Activated T-cell treated with anti-CD3 and anti-CD28 coated beads, Interleukin-2, amount 50 U/mL, for 48 hours (primary cell): ENCODE results near the gene PCDHGB2.
"Not testable (repeated sequence)": the region's sequence is repeated elsewhere in the genome, so short reads cannot be mapped to it uniquely, and the experiment has no call there.

Experiments used
- DNase-seq, 2 experiments: peaks; one replicate each; pipeline ENCODE4 v3.0.0-alpha.2; 2020

Gene PCDHGB2

DNA sequence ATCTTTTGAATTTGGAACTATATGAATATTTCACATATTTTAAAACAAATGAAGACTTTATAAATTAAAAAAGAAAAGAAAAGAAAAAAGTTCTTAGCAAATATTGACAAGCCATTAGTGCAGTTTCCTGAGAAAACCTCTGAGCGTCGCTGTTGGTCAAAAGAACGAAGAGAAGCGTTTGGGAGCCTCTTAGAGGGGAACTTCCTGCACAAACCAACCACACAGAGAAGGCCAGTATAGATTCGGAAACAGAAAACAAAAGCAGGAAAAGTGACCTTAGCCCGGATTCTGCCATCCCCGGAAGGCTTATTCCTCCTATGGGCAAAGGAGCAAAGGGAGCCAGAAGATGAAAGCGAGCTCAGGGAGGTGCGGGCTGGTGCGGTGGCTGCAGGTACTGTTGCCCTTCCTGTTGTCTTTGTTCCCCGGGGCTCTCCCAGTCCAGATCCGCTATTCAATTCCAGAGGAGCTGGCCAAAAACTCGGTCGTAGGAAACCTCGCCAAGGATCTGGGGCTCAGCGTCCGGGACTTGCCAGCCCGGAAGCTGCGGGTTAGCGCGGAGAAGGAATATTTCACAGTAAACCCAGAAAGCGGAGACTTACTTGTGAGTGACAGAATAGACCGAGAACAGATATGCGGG lies at the start of gene PCDHGB2:
PCDHGB2 (plus strand) TSS at position 205 of the 637 bp plus-strand sequence; CDS start at position 347, 142 bp downstream.
- DNase-seq = no peak

DNA sequence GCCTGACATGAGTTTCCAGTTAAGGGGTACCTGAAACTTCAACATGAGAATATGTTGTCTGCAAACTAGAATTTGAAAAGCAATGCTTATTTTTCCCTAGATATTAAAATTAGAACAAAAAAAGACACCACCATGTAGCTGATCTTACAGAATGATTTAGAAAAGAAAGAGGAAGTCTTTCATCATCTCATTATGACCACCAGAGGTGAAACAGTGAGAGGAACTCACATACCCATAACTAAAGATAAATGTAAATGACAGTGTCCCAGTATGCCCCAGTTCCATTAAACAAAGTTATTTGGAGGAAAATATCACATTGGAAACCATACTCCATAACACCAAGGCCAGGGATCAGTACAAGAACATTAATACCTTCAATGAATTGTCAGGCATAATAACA lies 46.1 kb upstream of the PCDHGB2 start:
- no peak for DNase-seq

DNA sequence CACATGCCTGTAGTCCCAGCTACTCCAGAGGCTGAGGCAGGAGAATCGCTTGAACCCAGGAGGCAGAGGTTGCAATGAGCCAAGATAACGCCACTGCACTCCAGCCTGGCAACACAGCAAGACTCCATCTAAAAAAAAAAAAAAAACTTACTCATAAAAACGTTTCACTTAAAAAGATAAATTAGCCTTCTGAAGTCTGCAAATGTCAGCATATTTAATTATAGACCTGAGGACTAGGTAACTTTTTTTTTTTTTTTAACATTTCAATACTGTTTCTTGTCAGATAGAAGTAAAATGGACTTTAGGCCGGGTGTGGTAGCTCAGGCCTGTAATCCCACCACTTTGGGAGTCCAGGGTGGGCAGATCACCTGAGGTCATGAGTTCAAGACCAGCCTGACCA lies 42.8 kb upstream of the PCDHGB2 start:
- DNase-seq = not testable (repeated sequence)

DNA sequence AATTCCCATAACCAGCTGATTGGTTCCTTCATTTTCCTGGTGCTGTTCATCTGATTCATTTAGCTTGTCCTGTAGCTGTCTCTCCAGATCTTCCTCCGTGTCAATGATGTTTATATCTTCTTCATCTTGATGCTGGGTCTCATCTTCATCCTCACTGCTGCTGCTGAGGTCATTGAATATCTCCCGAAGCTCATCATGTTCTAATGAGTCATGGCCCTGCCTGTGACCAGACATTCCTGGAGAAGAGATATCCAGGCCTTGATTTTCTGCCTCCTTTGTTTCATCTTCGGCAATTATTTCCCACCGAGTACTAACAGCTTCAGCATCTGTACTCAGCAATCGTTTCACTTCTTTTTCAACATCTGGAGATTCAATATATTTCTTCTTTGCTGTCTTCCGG lies 40.6 kb upstream of the PCDHGB2 start:
- DNase-seq = no peak

DNA sequence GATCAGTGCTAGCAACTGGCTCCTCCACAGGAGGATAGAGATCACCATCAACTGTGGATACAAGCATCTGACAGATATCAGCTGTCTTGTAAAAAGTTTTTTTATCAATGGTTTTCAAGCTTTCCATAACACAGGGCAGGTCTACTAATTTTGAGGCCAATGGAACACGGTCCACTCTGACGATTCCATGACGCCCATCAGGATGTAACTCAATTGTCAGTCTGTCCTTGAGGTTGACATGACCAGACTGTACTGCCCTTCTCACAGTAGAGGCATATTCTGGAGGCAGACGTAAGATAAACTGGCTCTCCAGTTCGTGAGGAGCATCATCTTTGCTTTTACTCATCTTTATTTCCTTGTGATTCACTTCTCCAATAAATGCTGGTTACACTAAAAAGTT lies 40.1 kb upstream of the PCDHGB2 start:
- DNase-seq = no peak

DNA sequence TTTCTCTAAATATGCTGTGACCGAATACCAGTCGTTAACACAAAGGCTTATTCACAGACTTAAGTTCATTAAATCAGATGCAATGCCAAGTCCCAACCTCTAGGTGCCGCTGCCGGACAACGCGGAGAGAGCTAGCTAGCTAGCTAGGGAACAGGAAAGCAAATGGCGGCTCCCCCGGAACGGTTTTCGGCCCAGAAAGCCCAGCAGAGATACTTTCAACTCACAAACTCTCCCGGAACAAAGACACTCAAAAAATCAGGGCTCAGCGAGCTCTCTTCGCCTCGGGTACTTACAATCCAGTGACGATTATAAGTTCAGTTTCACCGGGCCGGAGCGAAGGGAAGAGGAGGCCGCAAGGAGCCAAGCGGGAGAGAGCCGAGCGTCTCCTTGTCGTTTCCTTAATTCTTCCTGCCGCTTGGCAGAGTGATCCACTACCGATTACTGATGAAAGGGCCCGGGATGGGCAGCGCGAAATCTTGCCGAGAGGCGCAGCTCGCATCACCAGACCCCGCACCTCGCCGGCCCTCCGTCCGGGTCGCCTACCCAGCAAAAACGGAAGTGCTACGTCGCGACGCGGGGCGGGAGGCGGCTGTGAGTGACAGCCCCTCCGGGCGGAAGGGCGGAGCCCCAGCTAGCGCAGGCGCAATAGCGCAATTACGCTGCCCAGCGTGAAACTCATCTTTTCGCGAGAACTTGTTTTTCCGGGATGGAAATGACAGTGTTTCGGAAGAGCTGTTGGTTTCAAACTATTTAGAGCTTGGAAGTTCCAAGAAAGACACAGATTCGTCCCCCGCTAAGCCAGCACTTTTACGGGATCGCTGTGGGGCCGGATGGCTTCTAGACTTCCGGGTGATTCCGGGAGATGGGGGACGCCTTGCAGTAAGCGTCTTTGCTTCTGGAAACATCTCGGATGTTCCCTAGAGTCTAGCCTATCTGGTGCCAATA lies 39.3 kb upstream of the PCDHGB2 start, which contains the start of gene TAF7:
TAF7 (minus strand) TSS at position 560 of the 945 bp plus-strand sequence. CDS start 740 bp downstream, outside the sequence.
- peak; percentile 91 to 95 for DNase-seq

DNA sequence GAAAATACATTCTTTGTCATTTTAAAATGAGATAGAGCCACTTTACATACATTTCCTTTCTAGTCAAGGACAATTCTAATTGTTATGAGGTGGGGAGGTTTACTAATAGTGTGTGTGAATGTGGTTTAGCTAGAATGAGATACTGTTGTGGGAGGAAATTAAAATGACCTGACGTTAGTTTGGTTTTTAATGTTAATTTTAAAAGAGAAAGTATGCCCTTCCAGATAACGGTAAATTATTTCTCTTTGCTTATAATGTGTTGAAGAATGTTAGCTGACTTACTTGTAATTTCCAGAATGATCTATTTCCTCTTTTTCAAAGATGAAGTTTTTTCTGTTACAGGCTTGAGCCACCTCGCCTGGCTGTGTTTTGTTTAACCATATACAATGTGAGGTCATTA lies 37.5 kb upstream of the PCDHGB2 start:
- DNase-seq = no peak

DNA sequence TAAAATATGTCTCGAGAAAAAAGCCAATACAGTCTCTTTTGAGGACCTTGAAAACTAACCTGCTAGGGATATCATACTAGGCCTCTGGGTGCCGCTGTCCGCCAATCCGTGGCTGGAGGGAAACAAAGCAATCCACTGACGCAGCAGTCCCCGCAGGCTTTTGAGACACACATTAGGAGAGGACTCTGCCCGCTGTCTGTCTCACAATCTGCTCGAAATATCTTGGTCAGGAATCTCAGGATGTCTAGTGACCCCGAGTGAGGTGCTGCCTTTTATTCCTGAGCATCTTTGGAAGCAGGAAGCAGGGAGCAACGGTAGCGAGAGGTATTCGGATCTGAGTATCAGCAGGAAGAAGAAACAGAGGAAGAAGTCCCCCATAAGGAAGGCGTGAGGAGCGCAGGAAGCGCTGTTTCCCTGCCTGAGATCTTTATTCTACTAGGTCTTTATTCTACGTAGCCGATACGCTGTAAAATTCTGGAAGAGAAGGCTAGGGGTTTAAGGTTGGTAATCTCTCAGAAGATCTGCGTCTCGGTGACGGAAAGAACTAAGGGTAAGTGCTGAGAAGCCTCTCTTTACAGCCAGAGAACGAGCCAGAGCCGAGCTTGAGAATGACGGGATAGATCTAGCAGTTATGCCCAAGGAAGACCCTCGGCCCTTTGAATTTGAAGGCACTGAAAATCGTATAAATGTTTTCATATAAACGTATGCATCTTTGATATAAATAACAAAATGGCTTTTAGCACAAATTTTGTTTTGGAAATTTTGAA lies 33.5 kb upstream of the PCDHGB2 start:
- DNase-seq = peak; percentile 71 to 75

DNA sequence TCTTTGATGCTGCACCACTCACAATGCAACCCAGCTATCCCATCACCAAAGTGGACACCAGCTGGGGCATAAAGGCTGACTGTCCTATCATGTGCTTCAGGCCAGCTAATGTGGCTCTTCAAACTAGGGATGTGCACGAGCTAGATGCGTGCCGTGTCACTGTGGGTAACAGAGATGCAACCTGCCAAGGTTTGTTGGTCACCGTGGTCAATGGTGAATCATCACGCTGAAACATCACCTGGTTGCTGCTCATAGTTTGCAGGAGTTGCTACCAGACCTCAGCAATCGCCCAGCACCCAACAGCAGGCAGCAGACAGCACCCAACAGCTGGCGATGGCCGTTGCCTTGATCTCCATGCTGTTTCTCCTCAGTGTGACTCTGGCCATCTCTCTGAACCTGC lies 31.6 kb upstream of the PCDHGB2 start:
- no peak for DNase-seq

DNA sequence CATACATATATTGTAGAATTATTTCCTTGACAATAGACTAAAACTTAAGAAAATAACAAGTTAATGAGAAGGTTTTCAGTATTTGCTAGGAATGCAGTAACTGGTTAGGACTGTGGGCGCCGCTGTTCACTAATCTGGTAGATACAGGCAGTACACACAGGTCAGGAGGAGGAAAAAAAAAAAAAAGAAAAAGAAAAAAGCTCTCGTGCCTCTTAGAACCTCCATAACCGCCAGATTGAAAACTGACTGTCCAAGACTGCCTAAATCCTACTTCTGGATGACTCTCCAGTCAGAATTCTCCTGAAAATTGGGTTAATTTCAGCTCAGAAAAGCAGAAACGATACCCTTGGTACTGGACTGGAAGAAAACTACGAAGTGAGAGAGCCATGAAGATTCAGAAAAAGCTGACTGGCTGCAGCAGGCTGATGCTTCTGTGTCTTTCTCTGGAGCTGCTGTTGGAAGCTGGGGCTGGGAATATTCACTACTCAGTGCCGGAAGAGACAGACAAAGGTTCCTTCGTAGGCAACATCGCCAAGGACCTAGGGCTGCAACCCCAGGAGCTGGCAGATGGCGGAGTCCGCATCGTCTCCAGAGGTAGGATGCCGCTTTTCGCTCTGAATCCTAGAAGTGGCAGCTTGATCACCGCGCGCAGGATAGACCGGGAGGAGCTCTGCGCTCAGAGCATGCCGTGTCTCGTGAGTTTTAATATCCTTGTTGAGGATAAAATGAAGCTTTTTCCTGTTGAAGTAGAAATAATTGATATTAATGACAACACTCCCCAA lies 29.3 kb upstream of the PCDHGB2 start, which contains the start of gene PCDHGA1:
PCDHGA1 (plus strand) TSS at position 216 of the 782 bp plus-strand sequence.
- peak in 1 of 2 experiments; percentile 25 for DNase-seq

DNA sequence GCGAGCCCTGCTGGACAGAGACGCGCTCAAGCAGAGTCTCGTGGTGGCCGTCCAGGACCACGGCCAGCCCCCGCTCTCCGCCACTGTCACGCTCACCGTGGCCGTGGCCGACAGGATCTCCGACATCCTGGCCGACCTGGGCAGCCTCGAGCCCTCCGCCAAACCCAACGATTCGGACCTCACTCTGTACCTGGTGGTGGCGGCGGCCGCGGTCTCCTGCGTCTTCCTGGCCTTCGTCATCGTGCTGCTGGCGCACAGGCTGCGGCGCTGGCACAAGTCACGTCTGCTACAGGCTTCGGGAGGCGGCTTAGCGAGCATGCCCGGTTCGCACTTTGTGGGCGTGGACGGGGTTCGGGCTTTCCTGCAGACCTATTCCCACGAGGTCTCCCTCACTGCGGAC lies 27.2 kb upstream of the PCDHGB2 start:
- DNase-seq = not testable (repeated sequence)

DNA sequence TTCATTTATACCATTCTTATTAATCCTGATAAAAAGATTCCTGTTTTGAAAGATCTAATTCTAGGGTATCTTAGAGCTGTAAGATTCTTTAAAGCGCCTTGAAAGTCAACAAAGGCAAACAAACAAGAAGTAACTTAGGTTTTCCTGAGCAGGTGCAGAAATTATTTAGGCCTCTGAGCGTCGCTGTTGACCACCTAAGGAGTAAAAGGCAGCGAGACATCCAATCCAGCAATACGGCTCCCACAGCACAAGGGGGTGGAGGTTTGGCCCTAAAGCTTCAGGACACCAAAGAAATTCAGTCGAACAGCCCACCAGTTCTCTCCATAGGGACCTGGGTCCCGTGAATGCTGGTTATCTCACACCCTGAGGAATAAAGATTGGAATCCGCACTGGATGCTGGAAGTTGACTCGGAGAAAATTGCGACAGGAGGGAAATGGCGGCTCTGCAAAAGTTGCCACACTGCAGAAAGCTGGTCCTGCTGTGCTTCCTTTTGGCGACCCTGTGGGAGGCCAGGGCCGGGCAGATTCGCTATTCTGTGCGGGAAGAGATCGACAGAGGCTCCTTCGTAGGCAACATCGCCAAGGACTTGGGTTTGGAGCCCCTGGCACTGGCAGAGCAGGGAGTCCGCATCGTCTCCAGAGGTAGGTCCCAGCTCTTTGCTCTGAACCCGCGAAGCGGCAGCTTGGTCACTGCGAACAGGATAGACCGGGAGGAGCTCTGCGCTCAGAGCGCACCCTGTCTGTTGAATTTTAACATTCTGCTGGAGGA lies 21.1 kb upstream of the PCDHGB2 start, which contains the start of gene PCDHGA2:
PCDHGA2 (plus strand) TSS at position 223 of the 769 bp plus-strand sequence.
- no peak for DNase-seq

DNA sequence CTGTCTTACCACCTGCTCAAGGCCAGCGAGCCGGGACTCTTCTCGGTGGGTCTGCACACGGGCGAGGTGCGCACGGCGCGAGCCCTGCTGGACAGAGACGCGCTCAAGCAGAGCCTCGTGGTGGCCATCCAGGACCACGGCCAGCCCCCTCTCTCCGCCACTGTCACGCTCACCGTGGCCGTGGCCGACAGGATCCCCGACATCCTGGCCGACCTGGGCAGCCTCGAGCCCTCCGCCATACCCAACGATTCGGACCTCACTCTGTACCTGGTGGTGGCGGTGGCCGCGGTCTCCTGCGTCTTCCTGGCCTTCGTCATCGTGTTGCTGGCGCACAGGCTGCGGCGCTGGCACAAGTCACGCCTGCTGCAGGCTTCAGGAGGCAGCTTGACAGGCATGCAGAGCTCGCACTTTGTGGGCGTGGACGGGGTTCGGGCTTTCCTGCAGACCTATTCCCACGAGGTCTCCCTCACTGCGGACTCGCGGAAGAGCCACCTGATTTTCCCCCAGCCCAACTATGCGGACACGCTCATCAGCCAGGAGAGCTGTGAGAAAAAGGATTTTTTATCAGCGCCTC lies 18.9 kb upstream of the PCDHGB2 start:
- not testable (repeated sequence) for DNase-seq

DNA sequence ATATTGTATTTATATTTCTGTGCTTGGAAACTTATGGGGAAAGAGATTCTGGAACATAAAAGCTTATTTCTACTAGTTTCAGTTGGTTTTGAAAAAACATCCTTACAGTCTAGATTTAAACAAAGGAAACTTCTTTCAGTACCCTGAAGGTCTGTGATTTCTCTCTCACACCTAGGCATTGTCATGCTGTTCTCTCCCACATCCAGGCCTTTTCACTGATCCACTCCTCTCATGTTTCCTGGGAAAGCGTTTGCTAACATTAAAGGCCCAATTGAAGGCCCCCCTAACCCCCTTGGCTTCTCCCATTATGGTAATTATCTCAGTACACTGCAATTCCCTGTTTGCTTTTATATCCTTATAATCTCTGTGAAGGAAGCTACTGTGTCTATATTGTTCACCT lies 17.0 kb upstream of the PCDHGB2 start:
- DNase-seq = no peak

DNA sequence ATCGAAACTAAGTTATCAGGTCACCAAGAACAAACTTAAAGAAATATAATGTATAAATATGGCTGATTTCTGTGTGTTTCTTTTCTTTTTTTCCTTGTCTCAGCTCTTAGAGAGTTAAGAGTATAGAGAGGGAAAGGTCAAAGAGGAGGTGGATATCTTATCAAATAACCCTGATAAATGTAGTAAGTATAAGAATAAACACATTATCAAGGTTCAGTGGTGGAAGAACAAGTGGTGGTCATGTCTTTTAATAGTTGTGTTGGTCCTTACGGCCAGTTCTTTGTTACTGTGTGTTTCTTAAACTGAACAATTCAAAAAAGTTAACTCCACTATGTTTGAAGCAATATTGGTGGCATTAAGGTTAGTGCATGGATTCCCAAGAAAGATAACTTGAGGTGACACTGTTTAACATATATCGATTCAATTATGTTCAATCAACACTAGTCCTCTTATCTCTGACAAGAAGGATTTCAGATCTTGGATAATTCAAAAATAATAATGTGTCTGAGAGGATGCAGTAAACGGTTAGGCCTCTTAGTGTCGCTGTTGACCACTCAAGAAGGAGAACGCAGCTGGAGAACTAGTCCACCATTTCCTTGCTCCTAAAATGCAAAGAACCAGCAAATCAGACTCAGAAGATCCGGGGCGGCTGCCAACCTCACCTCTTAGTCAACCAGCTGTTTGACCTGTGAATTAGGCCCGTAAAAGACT lies 16.4 kb upstream of the PCDHGB2 start, which contains the start of gene PCDHGA3:
PCDHGA3 (plus strand) TSS at position 588 of the 711 bp plus-strand sequence. CDS start 205 bp downstream, outside the sequence.
- DNase-seq = no peak

DNA sequence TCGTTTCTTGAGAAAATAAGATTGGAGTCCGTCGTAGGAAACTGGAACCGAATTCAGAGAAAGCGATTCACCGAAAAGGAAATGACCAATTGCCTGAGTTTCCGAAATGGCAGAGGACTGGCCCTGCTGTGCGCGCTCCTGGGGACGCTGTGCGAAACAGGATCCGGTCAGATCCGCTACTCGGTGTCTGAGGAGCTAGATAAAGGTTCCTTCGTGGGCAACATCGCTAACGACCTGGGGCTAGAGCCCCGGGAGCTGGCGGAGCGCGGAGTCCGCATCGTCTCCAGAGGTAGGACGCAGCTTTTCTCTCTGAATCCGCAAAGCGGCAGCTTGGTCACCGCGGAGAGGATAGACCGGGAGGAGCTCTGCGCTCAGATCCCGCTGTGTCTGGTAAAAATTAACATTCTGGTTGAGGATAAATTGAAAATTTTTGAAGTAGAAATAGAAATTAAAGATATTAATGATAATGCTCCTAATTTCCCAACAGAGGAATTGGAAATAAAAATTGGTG lies 15.8 kb upstream of the PCDHGB2 start:
- no peak for DNase-seq

DNA sequence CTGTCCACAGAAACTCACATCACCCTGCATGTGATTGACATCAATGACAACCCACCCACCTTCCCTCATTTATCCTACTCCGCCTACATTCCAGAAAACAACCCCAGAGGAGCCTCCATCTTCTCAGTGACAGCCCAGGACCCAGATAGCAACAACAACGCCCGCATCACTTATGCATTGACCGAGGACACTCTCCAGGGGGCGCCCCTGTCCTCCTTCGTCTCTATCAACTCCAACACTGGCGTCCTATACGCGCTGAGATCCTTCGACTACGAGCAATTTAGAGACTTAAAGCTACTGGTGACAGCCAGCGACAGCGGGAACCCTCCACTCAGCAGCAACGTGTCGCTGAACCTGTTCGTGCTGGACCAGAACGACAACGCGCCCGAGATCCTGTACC lies 14.5 kb upstream of the PCDHGB2 start:
- no peak for DNase-seq

DNA sequence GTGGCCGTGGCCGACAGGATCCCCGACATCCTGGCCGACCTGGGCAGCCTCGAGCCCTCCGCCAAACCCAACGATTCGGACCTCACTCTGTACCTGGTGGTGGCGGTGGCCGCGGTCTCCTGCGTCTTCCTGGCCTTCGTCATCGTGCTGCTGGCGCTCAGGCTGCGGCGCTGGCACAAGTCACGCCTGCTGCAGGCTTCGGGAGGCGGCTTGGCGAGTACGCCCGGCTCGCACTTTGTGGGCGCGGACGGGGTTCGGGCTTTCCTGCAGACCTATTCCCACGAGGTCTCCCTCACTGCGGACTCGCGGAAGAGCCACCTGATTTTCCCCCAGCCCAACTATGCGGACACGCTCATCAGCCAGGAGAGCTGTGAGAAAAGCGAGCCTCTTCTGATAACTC lies 13.8 kb upstream of the PCDHGB2 start:
- not testable (repeated sequence) for DNase-seq

DNA sequence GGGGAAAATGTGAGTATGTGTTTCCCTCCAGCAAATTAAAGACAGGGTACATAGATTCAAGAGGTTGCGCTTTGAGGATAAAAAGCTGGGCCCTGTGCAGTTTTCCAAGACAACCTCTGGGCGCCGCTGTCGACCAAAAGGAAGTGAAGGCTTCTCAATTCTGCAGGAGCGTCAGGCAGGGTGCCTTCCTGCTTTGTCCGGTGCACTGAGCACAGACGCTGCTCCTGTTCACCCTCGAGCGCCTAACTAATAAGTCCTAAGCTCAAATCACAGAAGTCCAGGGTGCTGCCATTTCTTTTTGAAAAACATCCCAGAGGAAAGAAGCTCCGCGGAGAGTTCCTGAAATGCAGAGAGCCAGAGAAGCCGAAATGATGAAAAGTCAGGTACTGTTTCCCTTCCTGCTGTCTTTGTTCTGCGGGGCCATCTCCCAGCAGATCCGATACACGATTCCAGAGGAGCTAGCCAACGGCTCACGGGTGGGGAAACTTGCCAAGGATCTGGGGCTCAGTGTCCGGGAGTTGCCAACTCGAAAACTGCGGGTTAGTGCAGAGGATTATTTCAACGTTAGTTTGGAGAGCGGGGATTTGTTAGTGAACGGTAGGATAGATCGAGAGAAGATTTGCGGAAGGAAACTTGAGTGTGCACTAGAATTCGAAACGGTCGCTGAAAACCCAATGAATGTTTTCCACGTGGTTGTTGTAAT lies 9.7 kb upstream of the PCDHGB2 start, which contains the start of gene PCDHGB1:
PCDHGB1 (plus strand) TSS at position 183 of the 703 bp plus-strand sequence; CDS start at position 345, 162 bp downstream.
- DNase-seq = peak in 1 of 2 experiments; percentile 48
